HEK293 (cell line): ENCODE measurements around the gene ASIC4.

ENCODE experiments used
- CTCF ChIP-seq: fragments of 450-650 bp; formaldehyde crosslinking; IDR thresholded peaks from 2 replicates; pipeline ENCODE4 v1.5.1; 2016; ENCODE audit warnings: missing biosample characterization, missing genetic modification characterization
- KLF16 ChIP-seq: fragments of 450-650 bp; formaldehyde crosslinking; IDR thresholded peaks from 2 replicates; pipeline ENCODE4 v1.5.1; 2017; ENCODE audit warnings: missing biosample characterization, missing genetic modification characterization
- OSR2 ChIP-seq: fragments of 450-650 bp; formaldehyde crosslinking; IDR thresholded peaks from 2 replicates; pipeline ENCODE4 v1.5.1; 2016; ENCODE audit warnings: missing biosample characterization, missing genetic modification characterization
- RBAK ChIP-seq: fragments of 450-650 bp; formaldehyde crosslinking; IDR thresholded peaks from 2 replicates; pipeline ENCODE4 v1.5.1; 2016; ENCODE audit warnings: missing biosample characterization, missing genetic modification characterization
- SALL2 ChIP-seq: fragments of 450-650 bp; formaldehyde crosslinking; IDR thresholded peaks from 2 replicates; pipeline ENCODE4 v1.5.0; 2017; ENCODE audit warnings: missing biosample characterization, mild to moderate bottlenecking, missing genetic modification characterization, borderline replicate concordance
- SCRT1 ChIP-seq: fragments of 450-650 bp; formaldehyde crosslinking; IDR thresholded peaks from 2 replicates; pipeline ENCODE4 v1.5.1; 2016; ENCODE audit warnings: missing biosample characterization, missing genetic modification characterization, borderline replicate concordance
- YY2 ChIP-seq: fragments of 450-650 bp; formaldehyde crosslinking; IDR thresholded peaks from 2 replicates; pipeline ENCODE4 v1.5.1; 2016; ENCODE audit warnings: missing biosample characterization, missing genetic modification characterization
- ZBTB7A ChIP-seq: fragments of 450-650 bp; formaldehyde crosslinking; IDR thresholded peaks from 2 replicates; pipeline ENCODE4 v1.5.1; 2016; ENCODE audit warnings: low read depth, missing biosample characterization, missing genetic modification characterization
- ZNF138 ChIP-seq: fragments of 450-650 bp; formaldehyde crosslinking; IDR thresholded peaks from 2 replicates; pipeline ENCODE4 v1.5.1; 2016; ENCODE audit warnings: missing biosample characterization, missing genetic modification characterization, borderline replicate concordance
- ZNF148 ChIP-seq: fragments of 450-650 bp; formaldehyde crosslinking; IDR thresholded peaks from 2 replicates; pipeline ENCODE4 v1.5.0; 2017; ENCODE audit warnings: missing biosample characterization, missing genetic modification characterization, borderline replicate concordance
- ZNF211 ChIP-seq: fragments of 450-650 bp; formaldehyde crosslinking; IDR thresholded peaks from 2 replicates; pipeline ENCODE4 v1.5.1; 2016; ENCODE audit warnings: low read depth, missing biosample characterization, missing genetic modification characterization
- ZNF223 ChIP-seq: fragments of 450-650 bp; formaldehyde crosslinking; IDR thresholded peaks from 2 replicates; pipeline ENCODE4 v1.5.1; 2016; ENCODE audit warnings: missing biosample characterization, missing genetic modification characterization
- ZNF335 ChIP-seq: fragments of 450-650 bp; formaldehyde crosslinking; conservative IDR thresholded peaks from 2 replicates; pipeline ENCODE4 v1.5.1; 2016; ENCODE audit warnings: missing biosample characterization, missing genetic modification characterization
- ZNF341 ChIP-seq: fragments of 450-650 bp; formaldehyde crosslinking; IDR thresholded peaks from 2 replicates; pipeline ENCODE4; 2016; ENCODE audit warnings: low read depth, missing biosample characterization, missing genetic modification characterization
- ZNF391 ChIP-seq: fragments of 450-650 bp; formaldehyde crosslinking; IDR thresholded peaks from 2 replicates; pipeline ENCODE4 v1.5.1; 2016; ENCODE audit warnings: low read depth, missing biosample characterization, missing genetic modification characterization, borderline replicate concordance
- ZNF423 ChIP-seq: fragments of 450-650 bp; formaldehyde crosslinking; IDR thresholded peaks from 2 replicates; pipeline ENCODE4 v1.5.1; 2016; ENCODE audit warnings: missing biosample characterization, missing genetic modification characterization
- ZNF433 ChIP-seq: fragments of 450-650 bp; formaldehyde crosslinking; IDR thresholded peaks from 2 replicates; pipeline ENCODE4 v1.5.1; 2016; ENCODE audit warnings: missing biosample characterization, missing genetic modification characterization, low read depth
- ZNF449 ChIP-seq: fragments of 450-650 bp; formaldehyde crosslinking; IDR thresholded peaks from 2 replicates; pipeline ENCODE4 v1.5.1; 2017; ENCODE audit warnings: missing biosample characterization, mild to moderate bottlenecking, missing genetic modification characterization, moderate library complexity
- ZNF510 ChIP-seq: fragments of 450-650 bp; formaldehyde crosslinking; IDR thresholded peaks from 2 replicates; pipeline ENCODE4 v1.5.1; 2018; ENCODE audit warnings: mild to moderate bottlenecking, missing genetic modification characterization, missing biosample characterization; ENCODE audit not compliant: insufficient replicate concordance
- ZNF561 ChIP-seq: fragments of 450-650 bp; IDR thresholded peaks from 2 replicates; pipeline ENCODE4 v1.5.1; 2018; ENCODE audit warnings: missing biosample characterization, missing genetic modification characterization, borderline replicate concordance
- ZNF626 ChIP-seq: fragments of 450-650 bp; sonication (Bioruptor Pico); formaldehyde crosslinking; IDR thresholded peaks from 2 replicates; pipeline ENCODE4 v1.5.1; 2018; ENCODE audit warnings: missing biosample characterization, missing genetic modification characterization, inconsistent platforms
- ZNF670 ChIP-seq: fragments of 450-650 bp; formaldehyde crosslinking; IDR thresholded peaks from 2 replicates; pipeline ENCODE4 v1.5.1; 2016; ENCODE audit warnings: missing biosample characterization, missing genetic modification characterization, low read depth
- ZNF704 ChIP-seq: fragments of 450-650 bp; formaldehyde crosslinking; IDR thresholded peaks from 2 replicates; pipeline ENCODE4 v1.5.1; 2016; ENCODE audit warnings: missing biosample characterization, missing genetic modification characterization
- ZNF837 ChIP-seq: fragments of 450-650 bp; formaldehyde crosslinking; IDR thresholded peaks from 2 replicates; pipeline ENCODE4 v1.5.1; 2016; ENCODE audit warnings: missing biosample characterization, missing genetic modification characterization
- ZSCAN16 ChIP-seq: fragments of 450-650 bp; formaldehyde crosslinking; IDR thresholded peaks from 2 replicates; pipeline ENCODE4 v1.5.1; 2016; ENCODE audit warnings: missing biosample characterization, missing genetic modification characterization
- ZSCAN23 ChIP-seq: fragments of 450-650 bp; formaldehyde crosslinking; IDR thresholded peaks from 2 replicates; pipeline ENCODE4 v1.5.1; 2016; ENCODE audit warnings: missing biosample characterization, missing genetic modification characterization
- TF ChIP-seq, protein P1 (sequence below): fragments of 450-650 bp; formaldehyde crosslinking; IDR thresholded peaks from 2 replicates; pipeline ENCODE4 v1.5.1; 2016; ENCODE audit warnings: missing biosample characterization, missing genetic modification characterization
- TF ChIP-seq, protein P2 (sequence below): fragments of 450-650 bp; formaldehyde crosslinking; IDR thresholded peaks from 2 replicates; pipeline ENCODE4 v1.5.1; 2016; ENCODE audit warnings: missing biosample characterization, missing genetic modification characterization

ASIC4 gene

GRCh38 chr2:219543596-219544358, 29.5 kb downstream of the ASIC4 start, which contains the start of the genes CHPF and TMEM198 (continued):
- TF ChIP-seq, protein P1, sequence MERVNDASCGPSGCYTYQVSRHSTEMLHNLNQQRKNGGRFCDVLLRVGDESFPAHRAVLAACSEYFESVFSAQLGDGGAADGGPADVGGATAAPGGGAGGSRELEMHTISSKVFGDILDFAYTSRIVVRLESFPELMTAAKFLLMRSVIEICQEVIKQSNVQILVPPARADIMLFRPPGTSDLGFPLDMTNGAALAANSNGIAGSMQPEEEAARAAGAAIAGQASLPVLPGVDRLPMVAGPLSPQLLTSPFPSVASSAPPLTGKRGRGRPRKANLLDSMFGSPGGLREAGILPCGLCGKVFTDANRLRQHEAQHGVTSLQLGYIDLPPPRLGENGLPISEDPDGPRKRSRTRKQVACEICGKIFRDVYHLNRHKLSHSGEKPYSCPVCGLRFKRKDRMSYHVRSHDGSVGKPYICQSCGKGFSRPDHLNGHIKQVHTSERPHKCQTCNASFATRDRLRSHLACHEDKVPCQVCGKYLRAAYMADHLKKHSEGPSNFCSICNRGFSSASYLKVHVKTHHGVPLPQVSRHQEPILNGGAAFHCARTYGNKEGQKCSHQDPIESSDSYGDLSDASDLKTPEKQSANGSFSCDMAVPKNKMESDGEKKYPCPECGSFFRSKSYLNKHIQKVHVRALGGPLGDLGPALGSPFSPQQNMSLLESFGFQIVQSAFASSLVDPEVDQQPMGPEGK (tag by site-specific recombination): peak; percentile 99
- TF ChIP-seq ZNF341 (tag by site-specific recombination) (no peak), ZNF837 (tag by site-specific recombination) (no peak), ZNF423 (peak; percentile 48; the same call in 1 of the 2 replicates), ZNF391 (no peak), RBAK (tag by site-specific recombination) (no peak), ZNF449 (no peak), YY2 (no peak), ZNF704 (tag by site-specific recombination) (no peak), SALL2 (tag by site-specific recombination) (no peak), ZNF670 (tag by site-specific recombination) (no peak), ZNF138 (tag by site-specific recombination) (no peak), OSR2 (tag by site-specific recombination) (peak; percentile 53; the same call in 1 of the 2 replicates), ZNF626 (tag by site-specific recombination) (no peak), ZNF211 (tag by site-specific recombination) (no peak), ZNF433 (tag by site-specific recombination) (no peak), ZBTB7A (tag by site-specific recombination) (peak; percentile 97), ZSCAN16 (tag by site-specific recombination) (no peak), SCRT1 (tag by site-specific recombination) (no peak), KLF16 (tag by site-specific recombination) (peak; percentile 82), ZNF148 (no peak), ZNF561 (tag by site-specific recombination) (peak; percentile 45; the same call in 1 of the 2 replicates), CTCF (tag by site-specific recombination) (no peak), ZSCAN23 (tag by site-specific recombination) (no peak), ZNF223 (tag by site-specific recombination) (no peak), ZNF510 (tag by site-specific recombination) (no peak), ZNF335 (tag by site-specific recombination) (no peak; the same call in 1 of the 2 replicates)
- TF ChIP-seq, protein P2, sequence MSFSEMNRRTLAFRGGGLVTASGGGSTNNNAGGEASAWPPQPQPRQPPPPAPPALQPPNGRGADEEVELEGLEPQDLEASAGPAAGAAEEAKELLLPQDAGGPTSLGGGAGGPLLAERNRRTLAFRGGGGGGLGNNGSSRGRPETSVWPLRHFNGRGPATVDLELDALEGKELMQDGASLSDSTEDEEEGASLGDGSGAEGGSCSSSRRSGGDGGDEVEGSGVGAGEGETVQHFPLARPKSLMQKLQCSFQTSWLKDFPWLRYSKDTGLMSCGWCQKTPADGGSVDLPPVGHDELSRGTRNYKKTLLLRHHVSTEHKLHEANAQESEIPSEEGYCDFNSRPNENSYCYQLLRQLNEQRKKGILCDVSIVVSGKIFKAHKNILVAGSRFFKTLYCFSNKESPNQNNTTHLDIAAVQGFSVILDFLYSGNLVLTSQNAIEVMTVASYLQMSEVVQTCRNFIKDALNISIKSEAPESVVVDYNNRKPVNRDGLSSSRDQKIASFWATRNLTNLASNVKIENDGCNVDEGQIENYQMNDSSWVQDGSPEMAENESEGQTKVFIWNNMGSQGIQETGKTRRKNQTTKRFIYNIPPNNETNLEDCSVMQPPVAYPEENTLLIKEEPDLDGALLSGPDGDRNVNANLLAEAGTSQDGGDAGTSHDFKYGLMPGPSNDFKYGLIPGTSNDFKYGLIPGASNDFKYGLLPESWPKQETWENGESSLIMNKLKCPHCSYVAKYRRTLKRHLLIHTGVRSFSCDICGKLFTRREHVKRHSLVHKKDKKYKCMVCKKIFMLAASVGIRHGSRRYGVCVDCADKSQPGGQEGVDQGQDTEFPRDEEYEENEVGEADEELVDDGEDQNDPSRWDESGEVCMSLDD (tag by site-specific recombination): 0 out of 2 replicates have a peak, but pooled peaks have one; percentile 31
